ENCODE data around the gene TBCK.
A peak's percentile ranks its signal among the peaks of the same experiment; 100 is the strongest.

The TBCK gene

GRCh38 chr4:106353786-106354185, 37.8 kb upstream of the TBCK start:
- peak in 1 of 2 donors; percentile 32 for DNase-seq (ENCODE audit: low read depth in 2 of 2)
- TF ChIP-seq CTCF (IDR thresholded peaks at IDR 0.05; ENCODE audit: low read depth, low read length) = no peak
- no peak overlapping the region for H3K4me3 ChIP-seq (replicated peaks in 1 of 2; ENCODE audit: low read depth in 2 of 2, low read length in 2 of 2)

GRCh38 chr4:106351016-106351415, 35.0 kb upstream of the TBCK start:
- no peak for TF ChIP-seq CTCF (IDR thresholded peaks at IDR 0.05; ENCODE audit: low read depth, low read length)
- no peak overlapping the region for H3K4me3 ChIP-seq (replicated peaks in 1 of 2; ENCODE audit: low read depth in 2 of 2, low read length in 2 of 2)

GRCh38 chr4:106347167-106347566, 31.2 kb upstream of the TBCK start:
- H3K4me3 ChIP-seq (replicated peaks in 1 of 2; ENCODE audit: low read depth in 2 of 2, low read length in 2 of 2) = no peak overlapping the region
- no peak for TF ChIP-seq CTCF (IDR thresholded peaks at IDR 0.05; ENCODE audit: low read depth, low read length)
- DNase-seq (ENCODE audit: low read depth in 2 of 2) = no peak

More at GRCh38 chr4:106351016-106351415, 35.0 kb upstream of the TBCK start:
- no peak for DNase-seq (ENCODE audit: low read depth in 2 of 2)

GRCh38 chr4:106344647-106344970, 28.6 kb upstream of the TBCK start:
- no peak overlapping the region for H3K4me3 ChIP-seq (replicated peaks in 1 of 2; ENCODE audit: low read depth in 2 of 2, low read length in 2 of 2)
- peak; percentile 41 to 52 for DNase-seq (ENCODE audit: low read depth in 2 of 2)
- TF ChIP-seq CTCF (IDR thresholded peaks at IDR 0.05; ENCODE audit: low read depth, low read length) = no peak

GRCh38 chr4:106343865-106344646, 28.0 kb upstream of the TBCK start:
- no peak for TF ChIP-seq CTCF (IDR thresholded peaks at IDR 0.05; ENCODE audit: low read depth, low read length)
- H3K4me3 ChIP-seq (replicated peaks in 1 of 2; ENCODE audit: low read depth in 2 of 2, low read length in 2 of 2) = no peak overlapping the region
- DNase-seq (ENCODE audit: low read depth in 2 of 2) = no peak

GRCh38 chr4:106340774-106341173, 24.8 kb upstream of the TBCK start:
- DNase-seq (ENCODE audit: low read depth in 2 of 2) = no peak
- TF ChIP-seq CTCF (IDR thresholded peaks at IDR 0.05; ENCODE audit: low read depth, low read length) = no peak
- no peak overlapping the region for H3K4me3 ChIP-seq (replicated peaks in 1 of 2; ENCODE audit: low read depth in 2 of 2, low read length in 2 of 2)

GRCh38 chr4:106339431-106339830, 23.4 kb upstream of the TBCK start:
- no peak for DNase-seq (ENCODE audit: low read depth in 2 of 2)
- TF ChIP-seq CTCF (IDR thresholded peaks at IDR 0.05; ENCODE audit: low read depth, low read length) = no peak
- no peak overlapping the region for H3K4me3 ChIP-seq (replicated peaks in 1 of 2; ENCODE audit: low read depth in 2 of 2, low read length in 2 of 2)
